ENCODE measurements around the gene CCL23.
"Not testable (repeated sequence)": the region's sequence is repeated elsewhere in the genome, so short reads cannot be mapped to it uniquely, and the experiment has no call there.

The CCL23 gene, protein sequence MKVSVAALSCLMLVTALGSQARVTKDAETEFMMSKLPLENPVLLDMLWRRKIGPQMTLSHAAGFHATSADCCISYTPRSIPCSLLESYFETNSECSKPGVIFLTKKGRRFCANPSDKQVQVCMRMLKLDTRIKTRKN

DNA sequence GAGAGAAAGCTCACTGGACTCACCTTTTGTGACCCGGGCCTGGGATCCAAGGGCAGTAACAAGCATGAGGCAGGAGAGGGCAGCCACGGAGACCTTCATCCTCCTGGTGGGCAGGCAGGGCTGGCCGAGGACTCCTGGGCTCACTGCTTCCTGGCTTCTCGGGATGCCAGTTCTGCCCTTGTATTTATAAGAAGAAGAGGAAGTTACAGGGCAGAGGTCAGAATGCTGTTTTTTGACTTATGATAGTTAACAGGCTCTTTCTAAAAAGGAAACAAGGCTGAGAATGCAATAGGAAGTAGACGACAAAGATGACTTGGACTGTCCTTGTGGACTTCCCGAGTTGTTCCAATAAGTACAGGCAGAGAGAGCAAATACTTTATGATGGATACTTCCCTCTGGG, at the start of gene CCL23:
Gene CCL23, minus strand, starts transcription at position 174 of the 400 bp plus-strand sequence. Its CDS starts 75 bp downstream, at position 99.
- no peak for DNase-seq

DNA sequence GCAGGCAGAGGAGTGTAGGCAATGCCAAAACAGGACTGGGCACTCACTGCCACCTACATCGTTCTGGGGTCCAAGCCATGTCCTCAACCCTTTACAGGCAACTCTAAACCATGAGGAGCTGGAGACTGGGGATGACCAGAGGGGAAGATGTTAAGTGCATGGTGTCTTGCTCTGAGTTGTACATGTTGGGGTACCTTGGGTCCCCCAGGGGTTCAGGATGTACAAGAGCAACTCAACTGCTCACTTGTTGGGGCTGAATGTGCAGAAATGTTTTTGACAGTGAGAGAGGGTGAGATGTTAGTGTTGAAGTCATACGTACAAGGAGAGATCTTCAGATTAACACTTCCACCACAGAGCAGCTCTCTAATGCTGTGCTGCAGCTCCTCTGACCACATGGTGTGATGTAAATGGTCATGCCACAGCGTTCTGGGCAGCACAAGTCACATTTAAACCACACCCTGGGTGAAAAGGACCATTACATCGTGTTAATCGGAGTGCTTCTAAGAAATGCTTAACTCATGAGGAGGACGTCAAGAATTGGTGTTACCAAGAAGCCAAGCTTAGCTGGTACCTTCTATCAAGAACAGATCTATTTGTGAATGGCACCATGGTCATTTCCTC, 48.7 kb upstream of the CCL23 start:
- no peak for DNase-seq

DNA sequence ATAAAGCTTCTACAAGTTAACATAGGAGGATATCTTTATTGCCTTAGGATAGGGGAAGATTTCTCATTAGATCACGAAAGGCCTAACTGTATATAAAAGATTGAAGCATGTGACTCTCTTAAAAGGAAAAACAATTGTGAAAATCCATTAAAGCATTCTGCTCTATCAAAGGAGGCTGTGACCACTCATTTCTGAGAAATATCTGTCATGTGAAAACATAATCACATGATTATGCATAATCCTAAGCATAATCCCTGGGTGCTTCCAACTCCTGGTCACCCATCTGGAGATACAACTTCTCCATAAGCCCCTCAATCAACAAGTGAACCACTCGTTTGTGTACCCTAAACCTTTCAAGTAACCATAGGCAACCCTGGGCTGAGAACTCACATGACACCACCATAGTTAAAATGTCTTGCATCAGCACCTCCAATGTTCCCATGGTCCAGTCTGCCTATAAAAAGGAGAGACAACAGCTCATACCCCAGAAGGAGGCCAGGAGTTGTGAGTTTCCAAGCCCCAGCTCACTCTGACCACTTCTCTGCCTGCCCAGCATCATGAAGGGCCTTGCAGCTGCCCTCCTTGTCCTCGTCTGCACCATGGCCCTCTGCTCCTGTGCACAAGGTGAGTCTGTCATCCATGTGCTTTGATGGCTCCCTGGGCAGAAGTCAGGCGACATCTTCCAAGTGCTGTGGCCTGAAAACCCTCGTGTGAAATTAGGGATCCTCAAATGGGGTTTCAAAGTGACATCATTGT, 46.2 kb upstream of the CCL23 start, which contains the start of gene CCL18:
Gene CCL18, plus strand, starts transcription at position 487 of the 756 bp plus-strand sequence. Its CDS starts 71 bp downstream, at position 558.
- DNase-seq = no peak

DNA sequence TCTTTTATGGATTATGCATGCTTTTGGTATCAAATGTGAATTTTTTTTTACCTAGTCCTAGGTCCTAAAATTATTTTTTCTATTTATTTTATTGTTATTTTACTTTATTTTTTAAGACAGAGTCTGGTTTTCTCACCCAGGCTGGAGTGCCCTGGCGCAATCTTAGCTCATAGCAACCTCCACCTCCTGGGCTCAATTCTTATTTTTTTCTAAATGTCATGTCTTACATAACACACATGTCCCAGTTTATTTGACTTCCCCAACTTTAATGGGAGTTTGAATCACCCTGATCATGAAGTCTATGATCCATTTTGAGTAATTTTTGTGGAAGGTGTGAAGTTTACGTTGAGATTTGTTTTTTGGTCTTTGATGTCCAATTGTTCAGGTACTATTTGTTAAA, 43.0 kb upstream of the CCL23 start:
- no peak for DNase-seq

DNA sequence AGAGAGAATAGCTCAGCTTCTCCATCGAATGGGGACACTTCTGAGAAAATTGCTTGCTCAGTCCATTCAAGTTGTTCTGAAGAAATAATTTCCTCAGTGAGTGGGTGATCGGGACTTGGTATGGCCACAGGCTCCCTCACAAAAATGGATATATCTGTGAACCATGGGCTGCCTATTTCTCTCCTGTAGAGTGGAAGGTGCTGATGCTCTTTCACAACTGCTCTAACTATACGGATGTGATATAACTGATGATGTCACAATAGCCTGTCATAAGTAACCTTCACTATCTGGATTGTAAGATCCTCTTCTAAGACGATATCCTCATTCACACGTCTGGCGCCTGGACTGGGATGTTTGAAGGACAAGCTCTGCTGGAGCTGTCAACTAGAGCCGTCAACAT, 41.6 kb upstream of the CCL23 start:
- no peak for DNase-seq

DNA sequence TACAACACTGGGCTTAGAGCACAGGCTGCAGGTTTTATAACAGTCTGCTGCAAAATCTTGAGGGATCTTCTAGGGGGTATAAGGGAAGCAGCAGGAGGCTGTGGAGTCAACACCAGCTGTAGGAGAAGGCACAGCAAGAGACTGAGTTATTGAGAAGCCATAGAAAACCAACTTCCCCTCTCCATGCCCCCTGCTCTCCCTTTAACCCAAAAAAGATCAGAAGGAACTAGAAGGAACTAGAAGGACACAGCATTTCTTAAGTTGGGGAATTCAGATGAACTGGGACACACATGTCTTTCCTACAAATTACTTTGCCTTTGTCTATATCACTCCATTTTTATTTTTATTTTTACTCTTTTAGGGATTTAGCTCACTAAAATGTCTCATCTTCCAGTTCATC, 40.1 kb upstream of the CCL23 start:
- DNase-seq = no peak

DNA sequence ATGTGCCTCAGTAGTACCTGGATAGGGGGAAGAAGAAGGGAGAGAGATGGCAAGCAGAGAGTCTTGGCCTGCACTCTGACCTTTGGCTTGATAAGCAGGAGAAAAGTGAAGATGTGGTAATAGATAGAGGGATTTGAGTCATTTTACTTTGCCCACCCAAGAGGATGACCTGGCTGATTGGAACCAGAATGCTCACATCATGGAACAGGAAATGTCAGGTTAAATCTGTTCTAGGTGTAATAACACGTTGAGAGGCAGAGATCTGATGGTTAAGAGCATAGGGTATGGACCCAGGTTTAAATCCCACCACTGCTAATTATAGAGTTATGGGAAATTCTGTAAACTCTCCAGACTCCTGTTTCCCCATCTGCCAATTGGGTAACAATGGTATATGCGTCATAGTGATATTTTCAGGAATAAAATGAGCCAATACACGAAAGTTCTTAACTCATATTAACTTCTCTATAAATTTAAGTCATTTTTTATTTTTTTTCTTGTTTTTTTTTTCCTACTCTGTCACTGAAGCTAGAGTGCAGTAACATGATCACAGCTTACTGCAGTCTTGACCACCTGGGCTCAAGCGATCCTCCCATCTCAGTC, 38.2 kb upstream of the CCL23 start:
- no peak for DNase-seq

DNA sequence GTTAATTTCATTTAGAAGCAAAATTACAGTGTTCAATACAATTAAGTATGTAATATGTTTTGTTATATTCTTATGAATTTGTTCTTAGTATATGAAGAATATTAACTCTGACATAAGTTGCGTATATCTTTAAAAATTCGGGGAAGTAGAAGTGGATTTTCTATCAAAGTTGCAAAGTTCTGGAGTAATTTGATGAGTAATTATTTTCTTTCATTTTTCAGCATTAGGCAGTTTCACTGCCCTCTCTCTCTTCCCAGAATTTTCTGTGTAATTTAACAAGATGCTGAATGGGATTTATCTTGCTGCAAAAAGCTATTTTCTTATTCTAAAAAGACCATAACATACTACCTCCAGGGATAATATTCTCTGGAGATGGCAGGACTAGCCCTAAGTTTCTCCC, 37.4 kb upstream of the CCL23 start:
- DNase-seq = no peak

DNA sequence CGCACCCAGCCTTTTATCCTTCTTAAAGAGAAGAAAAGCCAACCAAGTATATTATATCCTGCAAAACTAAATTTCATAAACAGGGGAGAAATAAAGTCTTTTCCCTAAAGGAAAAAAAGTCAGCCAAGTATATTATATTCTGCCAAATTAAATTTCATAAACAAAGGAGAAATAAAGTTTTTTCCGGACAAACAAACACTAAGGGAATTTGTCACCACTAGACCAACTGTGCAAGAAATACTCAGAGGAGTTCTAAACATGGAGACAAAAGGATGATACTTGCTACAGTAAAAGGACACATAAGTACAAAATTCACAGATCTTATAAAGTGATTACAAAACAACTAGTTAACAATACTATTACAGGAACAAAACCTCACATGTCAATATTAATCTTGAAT, 31.9 kb upstream of the CCL23 start:
- DNase-seq = no peak

DNA sequence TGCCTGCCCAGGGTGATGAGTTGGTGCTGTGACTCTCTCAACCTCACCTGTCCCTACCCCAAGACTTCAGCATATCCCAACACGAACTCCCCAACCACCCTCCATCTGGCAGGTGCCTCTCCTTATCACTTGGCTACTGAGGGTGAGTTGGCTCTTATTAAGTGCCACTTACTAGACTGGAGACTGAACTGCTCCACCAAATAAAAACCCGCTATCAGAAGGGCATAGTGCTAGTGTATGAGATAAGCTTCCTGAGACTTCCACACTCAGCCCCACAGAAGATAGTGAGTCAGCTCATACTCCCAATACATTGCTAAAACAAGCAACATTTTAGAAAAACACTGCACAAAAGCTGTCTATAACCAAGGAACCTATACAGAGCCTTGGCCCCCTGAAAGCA, 30.3 kb upstream of the CCL23 start:
- DNase-seq = no peak

DNA sequence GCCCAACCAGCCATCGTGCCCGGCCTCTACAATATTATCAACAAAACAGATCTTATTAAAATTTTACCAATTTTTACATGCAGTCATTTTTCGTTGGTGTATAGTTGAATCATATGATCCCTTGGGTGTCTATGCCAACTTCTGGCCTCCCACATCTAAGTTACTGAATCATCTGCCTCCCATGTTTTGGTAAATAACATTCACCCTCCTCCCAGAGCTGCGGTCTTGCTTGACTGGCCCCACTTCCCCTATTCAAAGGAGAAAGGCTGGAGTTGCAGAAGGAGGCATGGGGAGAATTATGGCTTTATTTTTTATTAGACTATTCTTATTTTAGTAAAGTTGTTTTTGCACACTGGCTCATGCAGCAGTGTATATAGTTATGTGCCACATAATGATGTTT, 18.5 kb upstream of the CCL23 start:
- DNase-seq = no peak

DNA sequence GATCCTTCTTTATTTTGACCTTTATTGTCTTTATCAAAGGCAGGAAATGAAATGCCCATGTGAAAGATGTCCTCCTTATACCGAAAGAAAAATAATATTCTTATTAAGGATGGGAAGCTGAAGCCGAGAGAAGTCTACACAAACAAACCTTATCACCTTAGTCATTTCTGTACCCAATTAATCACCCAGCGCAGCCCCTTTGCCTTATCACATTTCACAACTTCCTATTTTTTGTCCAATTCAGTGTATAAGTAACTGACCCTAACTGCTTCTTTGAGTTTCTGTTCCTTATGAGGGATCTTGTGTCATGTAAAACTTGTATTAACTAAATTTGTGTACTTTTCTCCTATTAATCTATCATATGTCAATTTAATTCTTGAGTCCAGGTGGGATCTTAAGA, 16.4 kb upstream of the CCL23 start:
- no peak for DNase-seq

DNA sequence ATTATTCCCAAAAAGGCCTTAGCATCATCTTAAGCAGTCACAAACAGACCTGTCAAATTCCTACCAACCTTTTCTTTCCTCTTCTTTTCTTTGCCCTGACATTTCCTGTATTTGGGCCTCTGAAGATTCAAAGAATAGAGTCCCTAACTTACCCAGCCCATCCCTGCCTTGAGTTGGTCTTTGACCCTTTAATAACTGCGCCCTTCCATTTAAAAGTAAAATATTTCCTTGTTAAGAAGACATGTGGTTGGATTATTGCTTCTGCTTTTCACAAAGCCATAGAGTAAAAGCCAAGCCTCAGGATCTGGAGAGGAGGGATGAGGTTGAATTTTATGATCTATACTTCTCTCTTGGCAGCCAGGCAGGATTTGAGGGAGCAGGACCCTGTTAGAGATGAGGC, 13.2 kb upstream of the CCL23 start:
- no peak for DNase-seq

DNA sequence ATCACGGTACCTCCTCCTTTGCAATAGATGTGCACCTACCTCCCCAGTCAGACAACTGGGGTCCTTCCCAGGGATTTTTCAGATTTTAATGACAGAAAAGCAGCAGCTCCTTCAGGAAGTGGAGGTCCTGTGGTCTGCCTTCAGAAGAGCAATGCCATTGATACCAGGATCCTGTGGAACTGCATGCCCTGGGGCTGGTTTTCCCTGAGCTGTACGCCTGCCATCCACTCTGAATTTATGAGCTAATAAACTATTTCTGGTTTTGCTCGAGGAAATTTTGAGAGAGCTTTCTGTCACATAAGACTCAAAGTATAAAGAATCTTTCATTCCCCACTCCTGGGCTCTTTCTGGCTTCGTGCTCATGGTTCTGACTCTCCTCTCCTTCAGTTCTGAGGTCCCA, 10.0 kb upstream of the CCL23 start:
- no peak for DNase-seq

DNA sequence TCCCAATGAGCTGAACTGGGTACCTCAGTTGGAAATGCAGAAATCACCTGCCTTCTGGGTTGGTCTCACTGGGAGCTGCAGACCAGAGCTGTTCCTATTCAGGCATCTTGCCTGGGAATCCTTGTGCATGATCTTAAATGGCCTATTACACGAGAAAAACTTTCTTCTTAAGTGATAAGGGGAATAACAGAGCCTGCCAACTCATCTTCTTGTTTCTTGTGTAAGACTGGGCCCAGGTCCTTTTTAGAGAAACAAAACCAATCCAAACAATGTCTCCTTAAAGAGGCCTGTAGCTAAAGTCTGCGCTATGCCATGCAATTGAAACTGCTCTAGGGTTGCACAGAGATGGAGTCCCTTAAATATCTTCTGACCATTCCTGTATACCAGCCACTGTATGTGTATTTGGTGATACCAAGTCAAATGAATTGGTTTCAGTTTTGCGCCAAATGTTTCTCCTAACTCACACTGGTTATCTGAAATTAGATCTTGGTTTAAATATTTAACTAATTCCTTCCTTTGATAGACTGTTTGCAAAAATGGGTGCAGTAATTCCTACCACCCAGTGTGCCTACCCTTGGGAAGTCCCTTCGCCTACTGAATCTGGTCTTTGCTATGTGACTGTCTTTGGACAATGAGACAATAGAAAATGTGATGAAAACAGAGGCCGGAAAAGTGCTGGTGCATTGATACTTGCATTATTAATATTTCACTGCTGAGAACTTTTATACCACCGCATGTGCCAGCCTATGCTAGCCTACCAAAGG, 6.5 kb upstream of the CCL23 start:
- DNase-seq = no peak

DNA sequence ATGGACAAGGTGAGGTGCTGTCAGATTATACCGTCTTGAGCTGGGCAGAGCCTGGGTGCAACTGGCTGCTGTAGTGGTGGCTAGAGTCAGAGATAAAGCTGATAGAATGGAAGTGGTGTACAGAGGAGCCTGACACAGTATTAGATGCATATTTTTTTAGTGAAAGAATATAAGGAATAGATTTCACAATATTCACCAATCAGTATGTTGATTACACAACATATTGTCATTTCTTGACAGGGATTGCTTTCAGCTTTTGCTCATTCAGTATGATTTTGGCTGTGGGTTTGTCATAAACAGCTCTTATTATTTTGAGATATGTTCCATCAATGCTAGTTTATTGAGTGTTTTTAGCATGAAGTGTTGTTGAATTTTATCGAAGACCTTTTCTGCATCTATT, 1.7 kb upstream of the CCL23 start:
- no peak for DNase-seq

DNA sequence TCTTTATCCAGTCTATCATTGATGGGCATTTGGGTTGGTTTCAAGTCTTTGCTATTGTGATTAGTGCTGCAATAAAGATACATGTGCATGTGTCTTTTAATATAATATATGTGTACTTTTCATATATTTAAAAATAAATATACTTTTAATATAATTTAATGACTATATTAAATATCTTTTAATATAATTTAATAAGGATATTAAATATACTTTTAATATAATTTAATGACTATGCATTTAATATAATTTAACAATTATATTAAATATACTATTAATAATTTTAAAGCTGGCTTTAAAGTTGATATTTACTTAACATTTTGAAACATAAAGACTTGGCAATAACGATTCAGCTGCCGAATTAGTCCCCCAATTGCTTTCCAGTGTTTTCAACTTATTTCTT, 1.2 kb downstream of the CCL23 start:
- DNase-seq = no peak

DNA sequence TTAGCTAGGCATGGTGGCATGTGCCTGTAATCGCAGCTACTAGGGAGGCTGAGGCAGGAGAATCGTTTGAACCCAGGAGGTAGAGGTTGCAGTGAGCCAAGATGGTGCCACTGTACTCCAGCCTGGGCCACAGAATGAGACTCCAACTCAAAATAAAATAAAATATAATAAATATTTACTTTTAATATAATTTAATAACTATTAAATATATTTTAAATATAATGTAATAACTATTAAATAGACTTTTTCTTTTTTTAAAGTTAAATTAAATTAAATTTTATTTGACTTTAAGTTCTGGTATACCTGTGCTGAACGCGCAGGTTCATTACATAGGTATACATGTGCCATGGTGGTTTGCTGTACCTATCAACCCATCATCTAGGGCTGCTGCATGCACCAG, 1.9 kb downstream of the CCL23 start:
- DNase-seq = not testable (repeated sequence)

DNA sequence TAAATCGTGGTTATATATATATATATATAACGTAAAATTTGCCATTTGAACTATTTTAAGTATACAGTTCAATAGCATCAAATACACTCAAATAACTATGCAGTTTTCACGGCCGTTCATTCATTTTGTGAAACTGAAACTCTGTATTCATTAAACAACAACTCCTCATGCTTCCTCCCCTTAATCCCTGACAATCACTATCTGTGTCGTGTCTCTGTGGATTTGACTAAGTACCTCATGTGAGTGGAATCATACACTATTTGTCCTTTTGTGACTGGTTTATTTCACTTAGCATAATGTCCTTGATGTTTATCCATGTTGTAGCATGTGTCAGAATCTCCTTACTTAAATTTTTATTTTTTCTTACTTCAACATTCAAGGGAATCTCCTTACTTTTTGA, 2.8 kb downstream of the CCL23 start:
- DNase-seq = no peak

DNA sequence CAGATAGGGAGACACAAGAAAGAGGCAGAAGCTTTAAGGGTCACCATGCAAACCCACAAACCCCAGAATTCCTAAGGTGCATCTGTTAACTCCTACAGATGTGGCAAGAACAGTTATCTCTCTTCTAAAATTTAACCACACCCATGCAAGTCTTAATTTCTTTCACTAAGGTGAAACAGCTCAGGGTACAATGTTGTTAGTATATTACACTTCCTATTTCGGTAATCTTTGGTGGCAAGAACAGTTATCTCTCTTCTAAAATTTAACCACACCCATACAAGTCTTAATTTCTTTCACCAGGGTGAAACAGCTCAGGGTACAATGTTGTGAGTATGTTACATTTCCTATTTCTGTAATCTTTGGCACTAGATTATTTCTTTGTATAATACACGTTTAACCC, 6.6 kb downstream of the CCL23 start:
- no peak for DNase-seq

DNA sequence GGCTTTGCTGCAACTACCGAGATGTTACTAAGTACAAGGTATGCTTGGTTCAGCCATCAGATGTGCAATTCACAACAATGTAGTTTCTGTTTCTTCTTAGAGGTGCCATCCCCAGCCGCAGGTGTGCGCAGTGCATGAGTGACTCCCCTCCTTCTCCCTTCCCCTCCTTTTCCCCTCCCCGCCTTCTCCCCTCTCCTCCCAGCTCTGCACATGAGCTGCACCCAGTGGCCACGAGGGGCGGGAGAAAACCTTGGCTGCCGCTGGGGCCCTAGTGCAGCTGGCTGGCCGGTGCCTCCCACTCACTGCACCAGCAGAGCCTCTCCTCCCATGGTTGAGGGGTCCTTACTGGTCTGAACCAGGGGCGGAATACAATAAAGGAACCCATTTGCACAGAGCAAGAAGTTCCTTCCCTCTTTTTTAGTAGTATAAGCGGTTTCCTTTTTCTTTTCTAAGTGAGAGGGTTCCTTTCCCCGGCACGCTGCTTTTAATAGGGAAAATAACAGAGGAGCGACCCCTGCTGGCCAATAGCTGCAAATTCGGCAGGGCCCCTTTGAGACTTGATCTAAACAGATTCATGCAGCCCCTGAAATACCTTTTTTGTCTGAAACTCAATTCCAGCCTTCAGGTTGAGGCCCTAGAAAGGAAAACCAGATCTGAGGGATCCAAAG, 8.6 kb downstream of the CCL23 start:
- DNase-seq = no peak

DNA sequence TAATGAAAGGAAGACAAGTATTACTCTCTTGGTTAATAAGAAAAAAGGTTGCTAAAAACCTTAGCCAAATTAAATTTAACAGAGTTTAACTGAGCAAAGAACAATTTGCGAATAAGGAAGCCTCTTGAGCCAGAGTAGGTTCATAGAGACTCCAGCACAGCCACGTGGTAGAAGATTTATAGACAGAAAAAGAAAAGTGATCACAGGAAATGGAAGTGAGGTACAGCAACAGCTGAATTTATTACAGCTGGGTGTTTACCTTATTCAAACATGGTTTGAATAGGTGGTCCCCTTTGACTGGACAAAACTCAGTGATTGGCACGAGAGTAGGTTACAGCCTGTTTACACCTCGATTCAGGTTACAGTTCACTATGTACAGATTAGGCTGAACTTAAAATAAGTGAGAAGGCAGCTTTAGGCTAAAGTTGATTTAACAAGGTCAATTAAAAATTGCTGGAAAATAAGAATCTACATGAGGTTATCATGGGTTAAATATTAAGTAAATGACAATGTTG, 13.1 kb downstream of the CCL23 start:
- no peak for DNase-seq

DNA sequence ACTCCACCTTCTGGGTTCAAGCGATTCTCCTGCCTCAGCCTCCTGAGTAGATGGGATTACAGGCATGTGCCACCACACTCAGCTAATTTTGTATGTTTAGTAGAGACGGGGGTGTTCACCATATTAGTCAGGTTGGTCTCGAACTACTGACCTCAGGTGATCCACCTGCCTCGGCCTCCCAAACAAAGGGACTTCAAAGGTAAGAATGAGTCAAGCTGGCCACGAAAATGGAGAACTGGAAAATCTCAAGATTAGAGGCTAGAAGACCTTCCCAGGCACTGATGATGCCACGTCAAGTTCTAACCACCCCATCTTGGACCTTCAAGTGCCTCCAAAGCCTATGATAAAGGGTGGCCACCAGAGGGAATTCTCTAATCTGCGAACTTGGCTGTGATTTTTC, 15.1 kb downstream of the CCL23 start:
- DNase-seq = no peak
